ENCODE results near the gene INTS11.

INTS11 gene

DNA sequence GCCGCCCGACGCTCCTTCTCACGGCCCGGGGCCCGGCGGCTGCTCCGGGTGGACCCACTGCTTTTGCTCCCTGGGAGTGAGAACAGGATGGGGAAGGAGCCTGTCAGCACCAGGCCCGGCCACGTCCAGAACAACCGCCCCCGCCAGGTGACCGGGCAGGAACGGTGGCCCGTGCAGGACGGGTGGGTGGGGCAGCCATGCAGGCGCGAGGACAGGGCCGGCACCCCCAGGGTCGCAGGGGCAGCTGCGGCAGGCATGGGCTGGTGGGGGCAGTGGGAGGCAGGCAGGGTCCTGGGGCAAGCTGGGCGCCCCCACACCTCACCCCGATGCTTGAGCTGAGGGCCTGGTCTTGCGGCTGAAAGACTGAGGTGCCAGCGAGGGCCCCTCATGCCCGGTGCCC is 12.0 kb upstream of the INTS11 start:
- Histone ChIP-seq H3K27ac (no peak overlapping the region), H3K4me3 (no peak overlapping the region)
- TF ChIP-seq, protein P1, sequence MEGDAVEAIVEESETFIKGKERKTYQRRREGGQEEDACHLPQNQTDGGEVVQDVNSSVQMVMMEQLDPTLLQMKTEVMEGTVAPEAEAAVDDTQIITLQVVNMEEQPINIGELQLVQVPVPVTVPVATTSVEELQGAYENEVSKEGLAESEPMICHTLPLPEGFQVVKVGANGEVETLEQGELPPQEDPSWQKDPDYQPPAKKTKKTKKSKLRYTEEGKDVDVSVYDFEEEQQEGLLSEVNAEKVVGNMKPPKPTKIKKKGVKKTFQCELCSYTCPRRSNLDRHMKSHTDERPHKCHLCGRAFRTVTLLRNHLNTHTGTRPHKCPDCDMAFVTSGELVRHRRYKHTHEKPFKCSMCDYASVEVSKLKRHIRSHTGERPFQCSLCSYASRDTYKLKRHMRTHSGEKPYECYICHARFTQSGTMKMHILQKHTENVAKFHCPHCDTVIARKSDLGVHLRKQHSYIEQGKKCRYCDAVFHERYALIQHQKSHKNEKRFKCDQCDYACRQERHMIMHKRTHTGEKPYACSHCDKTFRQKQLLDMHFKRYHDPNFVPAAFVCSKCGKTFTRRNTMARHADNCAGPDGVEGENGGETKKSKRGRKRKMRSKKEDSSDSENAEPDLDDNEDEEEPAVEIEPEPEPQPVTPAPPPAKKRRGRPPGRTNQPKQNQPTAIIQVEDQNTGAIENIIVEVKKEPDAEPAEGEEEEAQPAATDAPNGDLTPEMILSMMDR (IDR thresholded peaks at IDR 0.05), result no peak
- no peak for DNase-seq (ENCODE audit: low spot score)

DNA sequence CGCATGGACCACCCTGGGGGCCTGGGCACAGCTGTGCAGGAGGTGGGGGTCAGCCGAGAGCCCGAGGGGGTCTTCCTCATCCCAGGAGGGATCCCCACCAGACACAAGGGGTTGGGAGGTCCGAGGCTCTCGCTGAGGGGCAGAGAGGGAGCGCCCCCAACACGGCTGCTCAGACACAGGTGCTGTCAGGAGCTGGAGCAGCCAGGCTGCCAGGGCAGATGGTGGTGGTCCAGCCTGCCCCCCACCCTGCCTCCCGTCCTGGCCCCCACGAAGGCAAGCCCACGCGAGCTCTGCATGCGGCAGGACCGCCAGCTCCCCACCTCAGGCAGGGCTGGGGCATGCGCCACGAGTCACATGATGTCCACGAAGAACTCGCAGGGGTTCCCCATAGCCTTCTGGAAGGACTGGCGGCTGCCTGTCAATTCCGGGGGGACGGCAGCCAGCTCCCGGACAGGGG is 11.4 kb upstream of the INTS11 start:
- Histone ChIP-seq H3K27ac (no peak overlapping the region), H3K4me3 (no peak overlapping the region)
- TF ChIP-seq, protein P1 (IDR thresholded peaks at IDR 0.05), result no peak
- no peak for DNase-seq (ENCODE audit: low spot score)

DNA sequence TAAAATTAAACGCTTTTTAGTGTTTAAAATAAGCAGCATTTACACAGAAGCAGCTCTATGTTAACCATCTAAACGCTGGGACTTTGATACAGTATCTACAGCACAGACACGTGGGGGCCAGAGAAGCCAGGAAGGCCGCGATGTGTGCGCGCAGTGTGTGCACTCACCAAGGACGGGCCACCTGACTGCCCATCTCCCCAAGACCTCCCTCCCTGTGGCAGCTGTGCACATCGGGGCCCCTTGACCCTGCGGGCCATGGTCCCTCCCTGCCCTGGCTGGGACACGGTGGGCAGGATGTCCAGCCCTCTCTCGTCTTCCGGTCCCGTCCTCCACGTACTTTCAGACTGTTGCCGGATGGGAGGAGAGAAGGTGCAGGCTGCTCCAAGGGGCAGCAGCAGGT is 10.8 kb upstream of the INTS11 start:
- Histone ChIP-seq H3K4me3 (no peak overlapping the region), H3K27ac (no peak overlapping the region)
- no peak for DNase-seq (ENCODE audit: low spot score)
- TF ChIP-seq, protein P1 (IDR thresholded peaks at IDR 0.05), result no peak

DNA sequence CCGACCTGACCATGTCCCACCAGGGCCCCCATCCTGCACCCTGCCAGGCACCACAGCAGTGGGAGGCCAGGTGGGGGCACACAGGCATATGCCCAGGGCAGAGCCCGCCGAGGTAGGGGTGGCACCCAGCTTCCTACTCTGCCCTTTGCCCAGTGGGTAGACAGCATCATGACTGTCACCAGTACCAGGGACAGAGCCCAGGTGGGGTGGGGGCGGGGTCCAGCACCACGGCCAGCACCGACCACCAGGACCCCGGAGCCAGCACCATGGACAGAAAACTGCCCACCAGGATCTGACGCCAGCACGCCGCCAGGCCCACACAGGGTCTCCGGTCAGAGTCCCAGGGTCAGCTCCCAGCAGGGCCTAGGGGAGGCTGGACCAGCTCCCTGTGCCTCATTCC is 10.4 kb upstream of the INTS11 start:
- TF ChIP-seq, protein P1 (IDR thresholded peaks at IDR 0.05), result no peak
- no peak overlapping the region for H3K4me3 ChIP-seq
- no peak overlapping the region for H3K27ac ChIP-seq
- DNase-seq (ENCODE audit: low spot score), result no peak

DNA sequence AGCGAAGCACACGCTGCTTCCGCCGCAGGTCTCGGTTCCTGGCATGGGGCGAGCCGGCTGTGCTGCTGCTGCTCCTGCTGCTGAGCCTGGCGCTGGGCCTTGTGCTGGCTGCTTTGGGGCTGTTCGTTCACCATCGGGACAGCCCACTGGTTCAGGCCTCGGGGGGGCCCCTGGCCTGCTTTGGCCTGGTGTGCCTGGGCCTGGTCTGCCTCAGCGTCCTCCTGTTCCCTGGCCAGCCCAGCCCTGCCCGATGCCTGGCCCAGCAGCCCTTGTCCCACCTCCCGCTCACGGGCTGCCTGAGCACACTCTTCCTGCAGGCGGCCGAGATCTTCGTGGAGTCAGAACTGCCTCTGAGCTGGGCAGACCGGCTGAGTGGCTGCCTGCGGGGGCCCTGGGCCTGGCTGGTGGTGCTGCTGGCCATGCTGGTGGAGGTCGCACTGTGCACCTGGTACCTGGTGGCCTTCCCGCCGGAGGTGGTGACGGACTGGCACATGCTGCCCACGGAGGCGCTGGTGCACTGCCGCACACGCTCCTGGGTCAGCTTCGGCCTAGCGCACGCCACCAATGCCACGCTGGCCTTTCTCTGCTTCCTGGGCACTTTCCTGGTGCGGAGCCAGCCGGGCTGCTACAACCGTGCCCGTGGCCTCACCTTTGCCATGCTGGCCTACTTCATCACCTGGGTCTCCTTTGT is 9.2 kb upstream of the INTS11 start:
- H3K27ac ChIP-seq, result no peak overlapping the region
- no peak overlapping the region for H3K4me3 ChIP-seq
- TF ChIP-seq, protein P1 (IDR thresholded peaks at IDR 0.05), result no peak
- DNase-seq (ENCODE audit: low spot score), result no peak

DNA sequence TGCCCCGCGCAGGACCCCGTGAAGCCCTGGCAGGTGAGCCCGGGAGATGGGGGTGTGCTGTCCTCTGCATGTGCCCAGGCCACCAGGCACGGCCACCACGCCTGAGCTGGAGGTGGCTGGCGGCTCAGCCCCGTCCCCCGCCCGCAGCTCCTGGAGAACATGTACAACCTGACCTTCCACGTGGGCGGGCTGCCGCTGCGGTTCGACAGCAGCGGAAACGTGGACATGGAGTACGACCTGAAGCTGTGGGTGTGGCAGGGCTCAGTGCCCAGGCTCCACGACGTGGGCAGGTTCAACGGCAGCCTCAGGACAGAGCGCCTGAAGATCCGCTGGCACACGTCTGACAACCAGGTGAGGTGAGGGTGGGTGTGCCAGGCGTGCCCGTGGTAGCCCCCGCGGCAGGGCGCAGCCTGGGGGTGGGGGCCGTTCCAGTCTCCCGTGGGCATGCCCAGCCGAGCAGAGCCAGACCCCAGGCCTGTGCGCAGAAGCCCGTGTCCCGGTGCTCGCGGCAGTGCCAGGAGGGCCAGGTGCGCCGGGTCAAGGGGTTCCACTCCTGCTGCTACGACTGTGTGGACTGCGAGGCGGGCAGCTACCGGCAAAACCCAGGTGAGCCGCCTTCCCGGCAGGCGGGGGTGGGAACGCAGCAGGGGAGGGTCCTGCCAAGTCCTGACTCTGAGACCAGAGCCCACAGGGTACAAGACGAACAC is 8.5 kb upstream of the INTS11 start:
- TF ChIP-seq, protein P1 (IDR thresholded peaks at IDR 0.05), result no peak
- no peak for DNase-seq (ENCODE audit: low spot score)
- Histone ChIP-seq H3K4me3 (no peak overlapping the region), H3K27ac (no peak overlapping the region)
